Fibroblast of lung (primary cell): ENCODE data around the gene TRIM41. TPM values are rescaled to one million over a fixed set of nuclear protein-coding genes. Genes with fewer than 3 reads are reported as not detected.
"Not testable (repeated sequence)": the region's sequence is repeated elsewhere in the genome, so short reads cannot be mapped to it uniquely, and the experiment has no call there.

Experiments used
- DNase-seq, 2 donors: peaks; one replicate each; pipeline versions ENCODE4 v3.0.0 to v3.0.0-alpha.2; 2010; ENCODE audit warnings: low read depth in 2 of 2
- H2AFZ ChIP-seq: 2 replicates; pipeline ENCODE4 v1.5.1; 2012; ENCODE audit warnings: low read length, control low read depth, inconsistent platforms
- H3K27ac ChIP-seq: 2 replicates; pipeline ENCODE4 v1.5.1; 2011; ENCODE audit warnings: low read length, control low read depth; ENCODE audit not compliant: insufficient read depth
- H3K27me3 ChIP-seq: 2 replicates; pipeline ENCODE4 v1.5.1; 2011; ENCODE audit warnings: mild to moderate bottlenecking, low read length; ENCODE audit not compliant: control insufficient read depth, insufficient read depth
- H3K36me3 ChIP-seq: 2 replicates; pipeline ENCODE4 v1.5.1; 2011; ENCODE audit warnings: low read length; ENCODE audit not compliant: control insufficient read depth, insufficient read depth
- H3K4me1 ChIP-seq: 2 replicates; pipeline ENCODE4 v1.5.1; 2011; ENCODE audit warnings: low read length; ENCODE audit not compliant: control insufficient read depth, insufficient read depth; ENCODE audit errors: extremely low read depth
- H3K4me2 ChIP-seq: 2 replicates; pipeline ENCODE4 v1.5.1; 2011; ENCODE audit warnings: low read length, control low read depth; ENCODE audit not compliant: insufficient read depth; ENCODE audit errors: extremely low read depth
- H3K4me3 ChIP-seq, 4 experiments: fragments of 200-600 bp in 1 of 4; sonication (generic) in 1 of 4; replicated peaks in 1 of 4; 2 replicates each; pipeline ENCODE4 v1.5.1; 2011 to 2016; ENCODE audit warnings: low read length in 4 of 4, low read depth in 3 of 4, mild to moderate bottlenecking in 3 of 4, control low read depth in 2 of 4, inconsistent platforms in 1 of 4, mixed read lengths in 1 of 4; ENCODE audit not compliant: insufficient read depth in 1 of 4; ENCODE audit errors: control extremely low read depth in 1 of 4
- H3K79me2 ChIP-seq: 2 replicates; pipeline ENCODE4 v1.5.1; 2012; ENCODE audit warnings: mild to moderate bottlenecking, low read length, inconsistent platforms; ENCODE audit not compliant: control insufficient read depth, insufficient read depth
- H3K9ac ChIP-seq: 2 replicates; pipeline ENCODE4 v1.5.1; 2011; ENCODE audit warnings: mild to moderate bottlenecking, low read length, control low read depth; ENCODE audit not compliant: insufficient read depth
- H3K9me3 ChIP-seq: 2 replicates; pipeline ENCODE4 v1.5.1; 2012; ENCODE audit warnings: low read depth, low read length; ENCODE audit not compliant: control insufficient read depth, insufficient read depth
- H4K20me1 ChIP-seq: 2 replicates; pipeline ENCODE4 v1.5.1; 2011; ENCODE audit warnings: low read length; ENCODE audit not compliant: control insufficient read depth, insufficient read depth; ENCODE audit errors: extremely low read depth
- CTCF ChIP-seq, 2 donors: IDR thresholded peaks in 1 of 2; conservative IDR thresholded peaks in 1 of 2; 1 replicate in 1 of 2; 2 replicates in 1 of 2; pipeline ENCODE4 v1.5.1; 2011 to 2012; ENCODE audit warnings: low read length in 2 of 2, control low read depth in 1 of 2, inconsistent platforms in 1 of 2, low read depth in 1 of 2, mild to moderate bottlenecking in 1 of 2
- EZH2 ChIP-seq: IDR thresholded peaks from 2 replicates; pipeline ENCODE4 v1.5.1; 2012; ENCODE audit warnings: low read length, control low read depth, mild to moderate bottlenecking; ENCODE audit errors: missing control alignments
- polyA plus RNA-seq, 2 donors: library from polyadenylated mRNA; depleted of rRNA in 1 of 2; stranded (reverse) in 1 of 2; unstranded in 1 of 2; fragments of >200 nt; gene quantifications; 2 replicates each; pipeline ENCODE4 v1.2.1, GENCODE V29; 2011 to 2012; ENCODE audit warnings: missing spikeins in 1 of 2
- total RNA-seq: library from RNA; depleted of rRNA; stranded (reverse); fragments of >200 nt; gene quantifications from 2 replicates; pipeline ENCODE4 v1.2.1, GENCODE V29; 2014

Gene TRIM41
- total and polyA plus RNA-seq, 2 donors (not counting 1 experiment from before 2014, with no cell fraction given) = 8.3 to 17.0 TPM

- Histone ChIP-seq H3K36me3 (no peaks in the 10 kb centered on the region), H3K4me2 (peak overlapping the region; percentile 85), H2AFZ (peak overlapping the region; percentile 71), H3K79me2 (no peaks in the 10 kb centered on the region), H3K4me3 (peak overlapping the region; percentile 65 to 78 (median 68)), H3K27me3 (no peaks in the 10 kb centered on the region), H3K4me1 (peaks cover 8% of the 10 kb centered on the region), H4K20me1 (no peaks in the 10 kb centered on the region), H3K27ac (peak overlapping the region; percentile 84), H3K9me3 (no peaks in the 10 kb centered on the region), H3K9ac (peak overlapping the region; percentile 26)
- no peak for TF ChIP-seq CTCF (conservative IDR thresholded peaks at IDR 0.05 in 1 of 2, IDR thresholded peaks at IDR 0.05 in 1 of 2; ENCODE audit: low read depth in 1 of 2, low read length in 2 of 2)
- TF ChIP-seq EZH2 = no peak
- peak; percentile 91 to 94 for DNase-seq
Measured at GRCh38 chr5:181207214-181207959, 15.7 kb upstream of the TRIM41 start.

- peak overlapping the region in 2 of 4 experiments; percentile 68 to 78 for H3K4me3 ChIP-seq
- no peaks in the 10 kb centered on the region for H3K27me3 ChIP-seq
- no peak for DNase-seq
- H3K36me3 ChIP-seq = no peaks in the 10 kb centered on the region
- H3K79me2 ChIP-seq = no peaks in the 10 kb centered on the region
- no peak for TF ChIP-seq EZH2
- TF ChIP-seq CTCF (conservative IDR thresholded peaks at IDR 0.05 in 1 of 2, IDR thresholded peaks at IDR 0.05 in 1 of 2; ENCODE audit: low read depth in 1 of 2, low read length in 2 of 2) = no peak
- H3K27ac ChIP-seq = no peak overlapping the region
- H3K4me1 ChIP-seq = peaks cover 8% of the 10 kb centered on the region
- no peak overlapping the region for H2AFZ ChIP-seq
- no peak overlapping the region for H3K4me2 ChIP-seq
- no peaks in the 10 kb centered on the region for H3K9me3 ChIP-seq
- no peak overlapping the region for H3K9ac ChIP-seq
- H4K20me1 ChIP-seq = no peaks in the 10 kb centered on the region
Measured at GRCh38 chr5:181207960-181208253, 15.2 kb upstream of the TRIM41 start.

- H3K4me1 ChIP-seq, H3K27me3 ChIP-seq, H3K9me3 ChIP-seq, DNase-seq, H3K27ac ChIP-seq, H3K4me2 ChIP-seq, H3K79me2 ChIP-seq, H3K9ac ChIP-seq, H3K4me3 ChIP-seq, H2AFZ ChIP-seq, H3K36me3 ChIP-seq, H4K20me1 ChIP-seq: not testable (repeated sequence)
Measured at GRCh38 chr5:181209006-181209405, 14.1 kb upstream of the TRIM41 start.

GRCh38 chr5:181210148-181210547 is 12.9 kb upstream of the TRIM41 start:
- H3K9ac ChIP-seq = not testable (repeated sequence)

GRCh38 chr5:181210698-181211097 is 12.4 kb upstream of the TRIM41 start:
- H3K4me2 ChIP-seq, H3K27ac ChIP-seq, H3K9me3 ChIP-seq, DNase-seq, H3K79me2 ChIP-seq, H2AFZ ChIP-seq, H3K27me3 ChIP-seq, H3K4me3 ChIP-seq, H4K20me1 ChIP-seq, H3K36me3 ChIP-seq, H3K4me1 ChIP-seq, H3K9ac ChIP-seq: not testable (repeated sequence)

More at GRCh38 chr5:181210148-181210547, 12.9 kb upstream of the TRIM41 start:
- not testable (repeated sequence) for H3K4me3 ChIP-seq, H3K27ac ChIP-seq, H3K4me1 ChIP-seq, H4K20me1 ChIP-seq, H3K4me2 ChIP-seq, H3K9me3 ChIP-seq, DNase-seq, H3K79me2 ChIP-seq, H3K27me3 ChIP-seq, H2AFZ ChIP-seq, H3K36me3 ChIP-seq
